MCF 10A (cell line): ENCODE results near the gene SLC38A2. TPM values are rescaled to one million over a fixed set of nuclear protein-coding genes. Genes with fewer than 3 reads are reported as not detected.

Experiments used
- BruUV-seq: library from RNA; stranded (reverse); fragments of 400-500 nt; replicated peaks from 2 replicates; lab custom pipeline; 2021; lab: Mats Ljungman, UMichigan
- CTCF ChIA-PET: fragments of 300-600 bp; sonication (Branson Sonifier 250); formaldehyde crosslinking; extraction: SDS; loops from one replicate; lab custom pipeline; 2021; ENCODE audit warnings: antibody characterized with exemption, inconsistent platforms; lab: Yijun Ruan, JAX
- POLR2A ChIA-PET: fragments of 300-600, 350-650 bp; sonication (Branson Sonifier 250); formaldehyde crosslinking; extraction: SDS; loops from one replicate; lab custom pipeline; 2020; ENCODE audit warnings: antibody characterized with exemption, inconsistent platforms; lab: Yijun Ruan, JAX
- DNase-seq: peaks from one replicate; pipeline ENCODE4 v3.0.0-alpha.2; 2018; ENCODE audit not compliant: unreplicated experiment
- H3K27ac Mint-ChIP-seq: one replicate; pipeline ENCODE4 v1.8.0; 2022; ENCODE audit warnings: mild to moderate bottlenecking, low read depth, mixed read lengths; ENCODE audit not compliant: unreplicated experiment
- H3K27me3 Mint-ChIP-seq: one replicate; pipeline ENCODE4 v1.8.0; 2022; ENCODE audit warnings: mixed read lengths; ENCODE audit not compliant: insufficient read depth, unreplicated experiment
- H3K36me3 Mint-ChIP-seq: one replicate; pipeline ENCODE4 v1.8.0; 2022; ENCODE audit warnings: mild to moderate bottlenecking, moderate library complexity, mixed read lengths; ENCODE audit not compliant: insufficient read depth, unreplicated experiment
- H3K4me1 Mint-ChIP-seq: one replicate; pipeline ENCODE4 v1.8.0; 2022; ENCODE audit warnings: mixed read lengths; ENCODE audit not compliant: insufficient read depth, unreplicated experiment
- H3K4me3 Mint-ChIP-seq: one replicate; pipeline ENCODE4 v1.8.0; 2022; ENCODE audit warnings: mild to moderate bottlenecking, moderate library complexity, mixed read lengths; ENCODE audit not compliant: unreplicated experiment
- H3K9me3 Mint-ChIP-seq: one replicate; pipeline ENCODE4 v1.8.0; 2022; ENCODE audit warnings: mixed read lengths; ENCODE audit not compliant: unreplicated experiment
- intact Hi-C: fragments of 100-400 bp; cut with micrococcal nuclease; formaldehyde crosslinking; loops from 2 replicates; pipeline ENCODE4 v1.14.1; 2022
- total RNA-seq: library from RNA; stranded (reverse); gene quantifications from 2 replicates; pipeline ENCODE4 v1.2.3, GENCODE V29; 2022
- TF ChIP-seq, protein P1 (sequence below): fragments of 200-600 bp; IDR thresholded peaks from one replicate; pipeline ENCODE4 v1.8.0; 2022; ENCODE audit warnings: antibody characterized with exemption, mild to moderate bottlenecking; ENCODE audit not compliant: unreplicated experiment

The SLC38A2 gene
- total RNA-seq, 1 experiment from 2014 or later = 1,070 TPM

GRCh38 chr12:46406352-46407027 lies 33.9 kb upstream of the SLC38A2 start:
- intact Hi-C loops = no loop called here
- Mint-ChIP-seq H3K4me3 (no peak overlapping the region), H3K4me1 (peaks cover 50% of the 10 kb centered on the region), H3K27ac (no peak overlapping the region), H3K27me3 (no peaks in the 10 kb centered on the region), H3K36me3 (no peaks in the 10 kb centered on the region), H3K9me3 (no peaks in the 10 kb centered on the region)
- TF ChIP-seq, protein P1, sequence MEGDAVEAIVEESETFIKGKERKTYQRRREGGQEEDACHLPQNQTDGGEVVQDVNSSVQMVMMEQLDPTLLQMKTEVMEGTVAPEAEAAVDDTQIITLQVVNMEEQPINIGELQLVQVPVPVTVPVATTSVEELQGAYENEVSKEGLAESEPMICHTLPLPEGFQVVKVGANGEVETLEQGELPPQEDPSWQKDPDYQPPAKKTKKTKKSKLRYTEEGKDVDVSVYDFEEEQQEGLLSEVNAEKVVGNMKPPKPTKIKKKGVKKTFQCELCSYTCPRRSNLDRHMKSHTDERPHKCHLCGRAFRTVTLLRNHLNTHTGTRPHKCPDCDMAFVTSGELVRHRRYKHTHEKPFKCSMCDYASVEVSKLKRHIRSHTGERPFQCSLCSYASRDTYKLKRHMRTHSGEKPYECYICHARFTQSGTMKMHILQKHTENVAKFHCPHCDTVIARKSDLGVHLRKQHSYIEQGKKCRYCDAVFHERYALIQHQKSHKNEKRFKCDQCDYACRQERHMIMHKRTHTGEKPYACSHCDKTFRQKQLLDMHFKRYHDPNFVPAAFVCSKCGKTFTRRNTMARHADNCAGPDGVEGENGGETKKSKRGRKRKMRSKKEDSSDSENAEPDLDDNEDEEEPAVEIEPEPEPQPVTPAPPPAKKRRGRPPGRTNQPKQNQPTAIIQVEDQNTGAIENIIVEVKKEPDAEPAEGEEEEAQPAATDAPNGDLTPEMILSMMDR = no peak
- DNase-seq = no peak
- POLR2A ChIA-PET = interaction anchor here (6.3 kb wide), 1 partner anchor 15 kb away, joined by 43 read pairs; no protein-coding TSS in a partner anchor
- CTCF ChIA-PET = interaction anchor here (0.7 kb wide), 1 partner anchor 93 kb away, joined by 3 read pairs; no protein-coding TSS in a partner anchor
- no TSS peak for BruUV-seq

DNA sequence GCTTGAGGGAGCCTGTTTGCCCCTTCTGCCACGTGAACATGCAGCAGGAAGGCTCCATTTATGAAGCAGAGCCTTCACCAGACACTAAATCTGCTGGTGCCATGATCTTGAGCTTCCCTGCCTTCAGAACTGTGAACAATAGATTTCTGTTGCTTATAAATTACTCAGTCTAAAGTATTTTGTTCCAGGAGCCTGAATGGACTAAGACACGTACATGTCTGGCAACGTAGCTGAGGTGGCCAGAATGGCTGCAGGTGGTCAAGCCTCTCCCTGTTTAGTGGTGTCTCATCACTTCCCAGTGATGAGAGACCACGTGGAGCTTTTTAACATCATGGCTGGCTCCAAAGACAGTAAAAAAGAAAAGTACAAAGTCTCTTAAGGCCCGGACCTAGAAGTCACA lies 32.2 kb upstream of the SLC38A2 start:
- CTCF ChIA-PET = interaction anchor here (1.5 kb wide), 1 partner anchor 269 kb away, joined by 3 read pairs; no protein-coding TSS in a partner anchor
- Mint-ChIP-seq H3K4me1 (peaks cover 61% of the 10 kb centered on the region), H3K4me3 (no peak overlapping the region), H3K27ac (peak overlapping the region; percentile 86), H3K27me3 (no peaks in the 10 kb centered on the region), H3K36me3 (no peaks in the 10 kb centered on the region), H3K9me3 (no peaks in the 10 kb centered on the region)
- POLR2A ChIA-PET = interaction anchor here (2.3 to 6.3 kb wide), 6 partner anchors 11 to 152 kb away, joined by 10 to 57 read pairs (median 42); no protein-coding TSS in a partner anchor
- intact Hi-C loops = no loop called here
- no peak for DNase-seq
- TF ChIP-seq, protein P1 = no peak
- no TSS peak for BruUV-seq

DNA sequence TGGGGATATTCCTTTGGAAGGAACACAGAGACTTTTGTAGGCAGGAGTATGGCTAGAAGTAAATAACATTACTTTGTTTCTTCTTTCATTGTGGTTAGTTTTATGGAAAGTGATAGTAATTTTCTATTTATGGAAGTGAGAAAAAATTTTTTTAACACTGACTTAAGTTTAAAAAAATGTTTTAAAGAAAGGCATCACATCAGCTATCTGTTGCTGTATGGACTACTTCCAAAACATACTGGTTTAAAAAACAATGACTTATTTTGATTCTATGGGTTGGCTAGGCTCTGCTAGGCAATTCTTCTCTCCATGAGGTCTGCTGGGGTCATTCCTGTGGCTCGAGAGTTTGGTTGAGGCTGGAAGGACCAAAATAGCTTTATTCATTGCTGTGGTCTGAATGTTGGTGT lies 31.7 kb upstream of the SLC38A2 start:
- H3K27me3 Mint-ChIP-seq = no peaks in the 10 kb centered on the region
- CTCF ChIA-PET = interaction anchor here (1.5 kb wide), 1 partner anchor 270 kb away, joined by 3 read pairs; no protein-coding TSS in a partner anchor
- peak overlapping the region; percentile 86 for H3K27ac Mint-ChIP-seq

GRCh38 chr12:46403719-46404070 lies 31.1 kb upstream of the SLC38A2 start:
- no peak for DNase-seq
- intact Hi-C loops = no loop called here
- no peaks in the 10 kb centered on the region for H3K27me3 Mint-ChIP-seq
- H3K9me3 Mint-ChIP-seq = no peaks in the 10 kb centered on the region
- H3K36me3 Mint-ChIP-seq = no peaks in the 10 kb centered on the region
- BruUV-seq = no TSS peak
- H3K4me1 Mint-ChIP-seq = peaks cover 61% of the 10 kb centered on the region
- POLR2A ChIA-PET = interaction anchor here (0.6 to 6.3 kb wide), 13 partner anchors 12 to 471 kb away, joined by 3 to 57 read pairs (median 10); partner anchors contain the start of genes SLC38A1 and SLC38A2
- CTCF ChIA-PET = interaction anchor here (1.5 kb wide), 1 partner anchor 270 kb away, joined by 3 read pairs; no protein-coding TSS in a partner anchor
- TF ChIP-seq, protein P1 = no peak
- H3K4me3 Mint-ChIP-seq = no peak overlapping the region
- H3K27ac Mint-ChIP-seq = peak overlapping the region; percentile 86

More for the DNA sequence above, 31.7 kb upstream of the SLC38A2 start:
- no TSS peak for BruUV-seq
- TF ChIP-seq, protein P1 = no peak
- Mint-ChIP-seq H3K36me3 (no peaks in the 10 kb centered on the region), H3K9me3 (no peaks in the 10 kb centered on the region), H3K4me3 (no peak overlapping the region), H3K4me1 (peaks cover 61% of the 10 kb centered on the region)
- no peak for DNase-seq
- POLR2A ChIA-PET = interaction anchor here (0.6 to 6.3 kb wide), 9 partner anchors 12 to 471 kb away, joined by 3 to 57 read pairs (median 29); partner anchors contain the start of genes SLC38A1 and SLC38A2
- intact Hi-C loops = no loop called here
